Activated CD4-positive, alpha-beta T cell treated with anti-CD3 and anti-CD28 coated beads, Interleukin-10, Interleukin-2, amounts not matched to agents 100 ng/mL and 50 ng/mL, durations not matched to agents 16 hours and 8 hours (primary cell): ENCODE measurements around the gene TP73.
A peak's percentile ranks its signal among the peaks of the same experiment; 100 is the strongest.
"Not testable (repeated sequence)": the region's sequence is repeated elsewhere in the genome, so short reads cannot be mapped to it uniquely, and the experiment has no call there.

Experiments used
- DNase-seq: peaks from one replicate; pipeline ENCODE4 v3.0.0-alpha.2; 2020

The TP73 gene

DNA sequence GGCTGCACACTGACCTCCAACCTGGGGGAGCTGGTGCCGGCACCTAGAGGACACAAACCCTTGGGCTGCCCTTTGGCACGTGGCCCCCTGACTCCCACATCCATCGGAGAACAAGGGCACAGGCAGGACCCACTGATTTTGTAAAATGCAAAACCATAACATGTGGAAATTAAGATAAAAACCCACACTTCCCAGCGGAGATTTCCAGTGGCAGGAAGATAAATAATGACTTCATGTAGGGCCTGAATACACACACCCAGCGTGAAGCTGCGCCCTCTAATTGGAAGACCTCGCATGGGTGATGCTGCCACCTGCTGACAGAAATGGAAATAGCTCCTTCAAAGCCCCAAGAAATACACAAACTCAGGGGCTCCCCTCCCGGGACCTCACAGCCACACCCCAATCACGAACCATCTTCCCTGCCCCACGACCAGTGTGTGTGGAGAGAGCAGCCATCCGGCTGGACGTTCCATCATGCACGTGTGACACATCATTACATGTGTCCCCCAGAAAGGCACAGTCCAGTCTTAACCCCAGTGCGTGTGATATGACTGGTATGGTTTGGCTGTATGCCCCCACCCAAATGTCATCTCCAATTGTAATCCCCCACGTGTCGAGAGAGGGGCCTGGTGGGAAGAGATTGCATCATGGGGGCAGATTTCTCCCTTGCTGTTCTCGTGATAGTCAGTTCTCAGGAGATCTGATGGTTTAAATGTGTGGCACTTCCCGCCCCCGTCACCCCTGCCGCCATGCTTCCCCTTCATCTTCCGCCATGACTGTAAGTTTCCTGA is 33.2 kb upstream of the TP73 start:
- DNase-seq = peak; percentile 76

DNA sequence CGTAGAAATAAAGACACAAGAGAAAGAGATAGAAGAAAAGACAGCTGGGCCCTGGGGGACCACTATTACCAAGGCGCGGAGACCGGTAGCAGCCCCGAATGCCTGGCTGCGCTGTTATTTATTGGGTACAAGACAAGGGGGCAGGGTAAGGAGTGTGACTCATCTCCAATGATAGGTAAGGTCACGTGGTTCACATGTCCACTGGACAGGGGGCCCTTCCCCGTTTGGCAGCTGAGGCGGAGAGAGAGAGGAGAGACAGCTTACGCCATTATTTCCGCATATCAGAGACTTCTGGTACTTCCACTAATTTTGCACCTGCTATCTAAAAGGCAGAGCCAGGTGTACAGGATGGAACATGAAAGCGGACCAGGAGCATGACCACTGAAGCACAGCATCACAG is 31.6 kb upstream of the TP73 start:
- DNase-seq = no peak

GRCh38 chr1:3621151-3621671 is 31.1 kb upstream of the TP73 start:
- DNase-seq = peak; percentile 15

GRCh38 chr1:3622102-3622501 is 30.2 kb upstream of the TP73 start:
- not testable (repeated sequence) for DNase-seq

DNA sequence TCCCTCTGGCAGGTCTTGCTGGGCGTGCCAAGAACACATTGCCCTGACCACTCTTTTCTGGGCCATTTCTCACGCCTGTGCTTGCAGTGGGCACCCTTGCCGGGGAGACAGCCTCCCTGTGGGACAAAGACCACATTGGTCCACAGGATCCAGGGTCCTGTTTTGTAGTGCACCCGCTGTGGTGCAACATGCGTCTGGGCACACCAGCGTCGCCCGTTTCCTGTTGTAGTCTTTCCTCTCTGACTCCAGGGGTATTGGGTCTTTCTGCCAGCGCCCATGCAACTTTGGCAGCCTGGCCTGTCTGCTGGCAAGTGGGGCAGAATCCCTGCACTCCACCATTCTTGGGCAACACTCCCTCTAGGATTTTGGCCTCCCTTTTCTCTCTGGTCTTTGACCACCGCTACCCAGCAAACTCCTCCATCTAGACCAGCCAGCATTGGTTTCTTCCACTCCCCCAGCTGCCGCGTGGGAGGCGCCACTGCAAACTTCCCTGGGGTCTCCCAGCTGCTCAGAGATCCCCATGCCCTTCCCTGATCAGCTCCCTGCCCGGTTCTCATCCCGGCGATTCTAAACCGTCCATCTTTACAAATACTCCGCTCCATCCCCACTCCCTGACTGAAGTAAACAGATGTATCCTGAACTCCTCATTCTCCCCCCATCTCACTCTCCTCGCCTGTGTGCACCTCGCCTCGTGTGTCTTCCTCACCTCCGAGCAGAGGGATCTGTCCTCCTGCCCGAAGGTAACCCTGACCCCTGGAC is 28.7 kb upstream of the TP73 start:
- DNase-seq = no peak

GRCh38 chr1:3624200-3625136 is 27.8 kb upstream of the TP73 start, which contains the start of gene TPRG1L:
TSS of gene TPRG1L (plus strand) at chr1:3625015. CDS start at chr1:3625073, 58 bp downstream.
- DNase-seq = peak; percentile 99

GRCh38 chr1:3625151-3625907 is 27.0 kb upstream of the TP73 start:
- DNase-seq = no peak

- no peak for DNase-seq
These were observed 26.3 kb upstream of the TP73 start for GRCh38 chr1:3626025-3626424.

- DNase-seq = no peak
These were observed 24.6 kb upstream of the TP73 start for GRCh38 chr1:3627515-3628253.

- DNase-seq = no peak
These were observed 23.9 kb upstream of the TP73 start for GRCh38 chr1:3628445-3628844.

DNA sequence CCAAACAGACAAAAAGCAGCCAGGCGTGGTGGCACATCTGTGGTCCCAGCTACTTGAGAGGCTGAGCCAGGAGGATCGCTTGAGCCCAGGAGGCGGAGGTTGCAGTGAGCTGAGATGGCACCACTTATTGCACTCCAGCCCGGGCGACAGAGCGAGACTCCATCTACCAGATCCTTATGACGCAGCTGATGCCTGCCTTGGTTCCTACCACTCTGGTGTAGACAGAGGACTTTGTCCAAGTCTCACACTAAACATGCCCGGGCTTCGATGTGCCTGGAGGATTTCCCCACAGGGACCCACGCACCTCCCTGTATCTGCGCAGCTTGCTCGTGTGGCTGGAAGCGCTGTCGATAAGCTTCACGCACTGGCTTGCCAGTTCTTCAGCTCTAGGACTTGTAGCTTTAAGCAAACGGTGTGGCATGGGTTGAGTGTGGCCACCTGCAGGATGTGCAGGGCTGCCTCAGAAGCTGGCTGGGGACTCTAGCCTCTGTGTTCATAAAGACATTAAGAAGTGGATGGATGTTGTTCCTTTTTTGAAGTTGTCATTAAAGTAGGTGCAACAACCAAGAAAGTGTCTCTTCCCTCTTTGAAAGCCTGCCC is 22.7 kb upstream of the TP73 start:
- DNase-seq = no peak

DNA sequence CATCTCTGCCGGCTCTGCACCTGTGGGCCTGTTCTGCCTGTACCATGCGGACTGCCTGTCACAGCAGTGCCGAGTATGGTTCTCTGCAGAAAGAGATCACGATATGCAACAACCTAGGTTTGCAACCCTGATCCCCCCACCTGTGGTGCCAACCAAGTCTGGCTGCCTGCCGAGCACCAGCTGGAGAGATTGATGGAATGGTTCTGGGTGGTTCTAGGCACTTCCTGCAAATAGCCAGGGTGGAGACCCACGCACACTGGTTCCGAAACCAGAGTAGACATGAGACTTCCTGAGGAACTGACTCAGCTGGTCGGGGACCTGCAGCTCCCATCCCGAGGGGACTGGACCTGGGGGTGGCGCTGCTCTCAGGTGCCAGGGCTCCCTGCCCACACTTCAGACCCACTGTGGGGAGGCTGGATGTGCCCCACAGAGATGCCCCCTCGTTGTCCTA is 22.1 kb upstream of the TP73 start:
- no peak for DNase-seq

- DNase-seq = no peak
These were observed 21.4 kb upstream of the TP73 start for GRCh38 chr1:3630914-3631313.

- no peak for DNase-seq
These were observed 20.7 kb upstream of the TP73 start for GRCh38 chr1:3631320-3632260.

DNA sequence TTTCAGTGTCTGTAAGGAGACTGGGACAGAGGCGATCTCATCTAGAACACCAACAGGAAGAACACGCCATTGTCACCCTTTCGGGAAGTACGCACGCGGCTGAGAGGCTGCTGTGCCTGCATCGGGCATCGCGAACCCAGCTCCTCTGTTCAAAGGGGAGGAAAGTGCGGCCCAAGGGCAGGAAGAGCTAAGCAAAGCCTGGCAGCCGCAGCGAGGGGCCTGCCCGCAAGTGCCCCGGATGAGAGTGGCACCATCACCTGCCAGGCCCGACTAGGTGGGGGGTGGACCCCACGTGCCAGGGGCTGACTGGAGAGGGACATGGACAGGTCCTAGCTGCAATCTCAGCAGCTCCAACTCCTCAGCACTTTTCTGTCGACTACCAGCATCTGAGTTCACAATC is 20.0 kb upstream of the TP73 start:
- no peak for DNase-seq

GRCh38 chr1:3632716-3633343 is 19.5 kb upstream of the TP73 start:
- DNase-seq = no peak

DNA sequence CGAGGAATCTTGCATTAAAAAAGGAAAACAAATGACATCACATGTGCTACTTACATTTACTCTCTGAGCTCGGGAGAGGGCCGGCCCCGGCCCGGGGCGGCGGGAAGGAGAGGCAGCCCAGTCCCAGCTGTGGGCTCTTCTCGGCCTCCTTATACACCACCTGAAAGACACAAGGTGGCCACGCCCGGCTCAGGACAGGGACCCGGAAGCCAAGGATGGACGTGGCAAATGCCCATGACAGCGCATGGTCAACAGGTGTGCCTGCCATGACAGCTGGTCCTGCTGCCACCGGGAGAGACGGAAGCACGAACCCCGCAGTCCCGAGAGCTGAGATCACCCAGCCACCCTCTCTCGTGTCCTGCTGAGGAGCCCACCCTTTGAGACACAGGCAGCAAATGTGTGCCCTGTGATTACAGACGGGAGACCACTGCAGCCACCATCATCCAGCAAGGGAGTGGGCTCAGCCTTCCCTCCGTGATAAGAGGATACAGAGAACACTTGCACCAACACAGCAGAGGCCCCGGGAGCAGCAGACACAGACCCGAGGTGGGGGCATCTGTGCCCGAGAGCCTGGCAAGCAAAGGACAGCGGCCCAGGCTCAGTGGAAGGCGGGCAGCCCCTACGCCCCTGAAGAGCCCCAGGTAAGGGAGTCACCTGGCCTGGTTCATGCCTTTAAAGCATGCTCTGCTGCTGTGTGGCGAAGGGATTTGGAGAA is 18.8 kb upstream of the TP73 start:
- no peak for DNase-seq

DNA sequence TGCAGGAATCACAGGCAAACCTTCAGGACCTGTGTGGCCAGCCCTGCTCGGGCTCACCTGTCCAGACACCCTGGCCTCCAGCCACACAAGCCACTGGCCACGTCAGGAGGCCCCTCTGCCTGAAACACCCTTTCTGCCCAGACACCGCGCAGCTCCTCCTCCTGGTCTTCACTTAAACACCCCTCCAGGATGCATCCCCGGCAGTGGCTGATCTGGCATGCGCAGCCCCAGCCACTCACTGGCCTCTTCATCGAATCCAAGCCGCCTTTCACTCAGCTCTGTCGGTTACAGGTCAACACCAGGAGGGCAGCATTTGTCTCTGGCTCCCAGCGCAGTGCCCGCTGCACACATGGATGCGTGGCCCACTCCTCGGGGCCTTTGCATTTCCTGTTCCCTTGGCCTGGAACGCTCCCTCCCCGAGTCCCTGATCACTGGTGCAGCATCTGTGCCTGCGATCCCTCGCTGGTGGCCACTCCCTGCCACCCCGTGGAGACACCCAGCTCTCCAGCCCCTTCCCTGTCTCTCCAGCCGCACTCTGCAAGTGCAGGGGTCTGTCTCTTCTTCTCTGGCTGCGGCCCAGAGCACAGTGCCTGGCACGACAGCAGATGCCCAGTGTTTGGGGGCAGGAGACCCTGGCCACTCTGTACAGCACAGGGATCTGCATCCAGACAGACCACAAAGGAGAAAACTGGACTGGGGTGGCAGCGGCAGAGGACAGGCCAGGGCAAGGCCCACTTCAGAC is 18.1 kb upstream of the TP73 start:
- no peak for DNase-seq
